Measurements from ENCODE around the gene STAC3.

The STAC3 gene

GRCh38 chr12:57222286-57223190 lies 28.4 kb downstream of the STAC3 start:
- no peak for DNase-seq

- no peak for DNase-seq
Measured at GRCh38 chr12:57221169-57221917, 29.6 kb downstream of the STAC3 start.

DNA sequence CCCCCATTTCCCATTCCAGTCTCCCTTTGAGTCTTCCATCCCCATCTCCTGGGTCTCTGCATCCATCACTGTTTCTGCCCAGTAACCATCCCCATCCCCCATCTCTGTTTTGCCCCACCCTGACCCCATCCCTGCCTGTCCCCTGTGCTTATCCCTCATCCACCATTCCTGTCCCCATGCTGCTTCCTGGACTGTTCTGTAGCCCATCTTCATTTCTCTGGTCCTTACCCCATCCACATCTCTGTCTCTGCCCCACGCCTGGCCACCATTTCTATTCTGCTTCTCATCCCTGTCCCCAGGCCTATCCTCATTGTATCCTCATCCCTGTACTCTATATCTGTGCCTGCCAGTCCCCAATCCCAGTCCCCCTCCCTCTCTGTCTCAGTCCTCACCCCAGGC lies 30.2 kb downstream of the STAC3 start:
- DNase-seq = no peak

GRCh38 chr12:57219993-57220754 lies 30.8 kb downstream of the STAC3 start:
- no peak for DNase-seq

- no peak for DNase-seq
Measured at GRCh38 chr12:57219205-57219992, 31.6 kb downstream of the STAC3 start.

GRCh38 chr12:57218030-57218853 lies 32.7 kb downstream of the STAC3 start:
- DNase-seq = no peak

- peak; percentile 54 for DNase-seq
Measured at GRCh38 chr12:57216921-57217879, 33.8 kb downstream of the STAC3 start.

- peak; percentile 67 for DNase-seq
Measured at GRCh38 chr12:57216014-57216911, 34.7 kb downstream of the STAC3 start, which contains the start of gene NXPH4. NXPH4 (plus strand) TSS chr12:57216794; CDS start chr12:57216970, 176 bp downstream.

- DNase-seq = peak; percentile 53
Measured at GRCh38 chr12:57215668-57216013, 35.3 kb downstream of the STAC3 start.

DNA sequence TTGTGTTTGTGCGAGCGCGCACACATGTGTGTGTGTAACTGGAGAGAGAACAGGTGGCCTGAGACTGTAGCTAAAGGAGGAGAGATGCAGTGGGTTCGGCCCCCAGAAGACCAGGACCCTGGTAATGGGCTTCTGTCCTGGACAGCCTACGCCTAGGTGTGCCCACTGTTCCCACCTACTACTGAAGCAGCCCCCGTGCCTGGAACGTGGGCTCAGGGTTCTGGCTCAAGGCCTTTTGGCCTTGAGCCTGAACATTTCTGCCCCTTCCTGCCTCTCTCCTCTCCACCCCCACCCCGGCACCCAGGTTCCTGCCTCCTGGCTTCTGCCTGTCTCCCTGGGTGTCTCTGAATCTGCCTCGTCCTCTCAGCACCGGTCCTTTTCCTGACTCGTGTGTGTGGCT lies 35.9 kb downstream of the STAC3 start:
- no peak for DNase-seq

DNA sequence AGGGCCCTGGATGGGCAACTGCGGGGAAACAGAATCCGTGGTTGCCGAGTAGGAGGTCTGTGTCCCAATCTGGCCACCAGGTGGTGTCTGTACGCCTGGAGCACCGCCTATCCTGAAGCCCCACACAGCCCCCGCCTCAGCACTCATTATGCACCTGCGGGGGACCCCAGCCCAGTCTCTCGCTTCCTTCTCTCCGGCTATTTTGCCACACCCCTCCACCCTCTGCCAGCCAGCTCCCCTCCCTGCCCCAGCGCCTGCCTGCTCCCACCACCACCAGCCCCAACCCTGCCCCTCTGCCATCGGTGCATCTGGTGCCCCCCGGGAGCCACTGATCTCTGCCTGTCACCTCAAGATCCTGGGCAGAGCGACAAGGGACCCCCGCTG lies 36.6 kb downstream of the STAC3 start:
- DNase-seq = peak; percentile 76

DNA sequence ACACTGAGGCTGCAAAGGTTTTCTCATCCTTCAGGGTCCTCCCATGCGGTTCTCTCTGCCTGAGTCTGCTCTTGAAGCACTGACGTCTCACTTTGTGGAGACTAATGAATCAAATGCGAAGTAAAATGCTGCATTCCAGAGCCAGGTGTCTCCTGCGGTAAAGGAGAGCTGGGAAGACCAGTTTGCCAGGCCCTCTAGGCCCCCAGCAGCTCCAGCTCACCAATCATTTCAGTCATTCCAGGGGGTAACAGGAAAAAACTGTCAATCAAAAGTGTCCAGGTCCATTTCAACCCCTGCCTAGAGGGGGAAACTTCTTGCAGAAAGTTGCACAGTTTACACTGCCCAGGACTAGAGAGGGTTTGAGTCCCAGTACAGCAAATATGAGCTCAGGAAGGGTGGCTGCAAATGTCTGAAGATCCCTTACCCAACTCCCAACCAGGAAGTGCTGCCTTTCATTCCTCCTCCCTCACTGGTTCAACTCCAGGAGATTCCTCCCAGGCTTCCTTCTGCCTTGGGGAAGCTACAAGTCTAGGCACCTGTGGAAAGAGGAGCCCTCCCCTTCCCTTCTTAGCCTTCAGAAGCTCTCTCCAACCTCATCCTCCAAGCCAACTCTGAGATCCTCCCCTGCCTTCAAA lies 37.1 kb downstream of the STAC3 start:
- no peak for DNase-seq

DNA sequence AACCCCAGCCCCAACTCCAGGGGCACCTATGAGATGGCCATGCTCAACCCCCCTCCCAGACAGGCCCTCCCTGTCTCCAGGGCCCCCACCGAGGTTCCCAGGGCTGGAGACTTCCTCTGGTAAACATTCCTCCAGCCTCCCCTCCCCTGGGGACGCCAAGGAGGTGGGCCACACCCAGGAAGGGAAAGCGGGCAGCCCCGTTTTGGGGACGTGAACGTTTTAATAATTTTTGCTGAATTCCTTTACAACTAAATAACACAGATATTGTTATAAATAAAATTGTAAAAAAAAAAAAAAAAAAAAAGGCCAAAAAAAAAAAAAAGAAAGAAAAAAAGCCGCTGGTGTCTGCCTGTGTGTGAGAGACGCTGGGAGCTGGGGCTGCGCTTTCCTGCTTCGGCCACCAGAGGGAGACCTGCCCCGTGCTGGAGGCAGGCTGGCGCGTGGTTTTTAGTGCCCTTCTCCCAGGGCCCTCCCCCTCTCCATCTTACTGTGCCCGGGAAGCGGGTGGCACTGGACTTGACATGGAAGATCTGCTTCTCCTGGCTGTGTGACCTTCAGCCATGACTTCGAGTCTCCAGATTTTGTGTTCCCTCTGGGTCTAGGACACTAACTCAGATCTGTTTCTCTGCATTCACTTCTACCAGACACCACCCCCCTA lies 37.8 kb downstream of the STAC3 start:
- peak; percentile 87 for DNase-seq

DNA sequence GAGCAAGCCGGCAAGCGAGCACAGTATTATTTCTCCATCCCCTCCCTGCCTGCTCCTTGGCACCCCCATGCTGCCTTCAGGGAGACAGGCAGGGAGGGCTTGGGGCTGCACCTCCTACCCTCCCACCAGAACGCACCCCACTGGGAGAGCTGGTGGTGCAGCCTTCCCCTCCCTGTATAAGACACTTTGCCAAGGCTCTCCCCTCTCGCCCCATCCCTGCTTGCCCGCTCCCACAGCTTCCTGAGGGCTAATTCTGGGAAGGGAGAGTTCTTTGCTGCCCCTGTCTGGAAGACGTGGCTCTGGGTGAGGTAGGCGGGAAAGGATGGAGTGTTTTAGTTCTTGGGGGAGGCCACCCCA lies 38.3 kb downstream of the STAC3 start:
- no peak for DNase-seq

DNA sequence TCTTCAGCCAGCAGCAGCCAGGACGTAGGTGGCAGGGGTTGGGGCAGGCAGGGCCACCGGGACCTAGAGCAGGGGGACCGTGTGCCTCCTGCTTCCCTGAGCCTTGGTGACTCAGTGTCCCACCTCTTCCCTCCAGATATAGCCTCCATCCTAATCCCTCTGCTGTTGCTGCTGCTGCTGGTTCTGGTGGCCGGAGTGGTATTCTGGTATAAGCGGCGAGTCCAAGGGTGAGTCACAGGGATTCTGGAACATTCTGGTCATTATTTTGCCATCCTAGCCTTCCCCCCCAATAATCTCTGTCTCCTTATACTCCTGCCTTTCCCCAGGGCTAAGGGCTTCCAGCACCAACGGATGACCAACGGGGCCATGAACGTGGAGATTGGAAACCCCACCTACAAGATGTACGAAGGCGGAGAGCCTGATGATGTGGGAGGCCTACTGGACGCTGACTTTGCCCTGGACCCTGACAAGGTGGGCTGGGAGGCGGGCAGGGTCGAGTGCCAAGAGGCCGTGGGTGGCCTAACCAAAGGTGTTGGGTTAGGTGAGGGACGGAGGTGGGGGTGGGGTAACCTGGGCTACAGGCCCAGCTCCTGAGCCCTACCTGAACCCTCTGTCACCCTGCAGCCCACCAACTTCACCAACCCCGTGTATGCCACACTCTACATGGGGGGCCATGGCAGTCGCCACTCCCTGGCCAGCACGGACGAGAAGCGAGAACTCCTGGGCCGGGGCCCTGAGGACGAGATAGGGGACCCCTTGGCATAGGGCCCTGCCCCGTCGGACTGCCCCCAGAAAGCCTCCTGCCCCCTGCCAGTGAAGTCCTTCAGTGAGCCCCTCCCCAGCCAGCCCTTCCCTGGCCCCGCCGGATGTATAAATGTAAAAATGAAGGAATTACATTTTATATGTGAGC lies 38.9 kb downstream of the STAC3 start:
- no peak for DNase-seq

DNA sequence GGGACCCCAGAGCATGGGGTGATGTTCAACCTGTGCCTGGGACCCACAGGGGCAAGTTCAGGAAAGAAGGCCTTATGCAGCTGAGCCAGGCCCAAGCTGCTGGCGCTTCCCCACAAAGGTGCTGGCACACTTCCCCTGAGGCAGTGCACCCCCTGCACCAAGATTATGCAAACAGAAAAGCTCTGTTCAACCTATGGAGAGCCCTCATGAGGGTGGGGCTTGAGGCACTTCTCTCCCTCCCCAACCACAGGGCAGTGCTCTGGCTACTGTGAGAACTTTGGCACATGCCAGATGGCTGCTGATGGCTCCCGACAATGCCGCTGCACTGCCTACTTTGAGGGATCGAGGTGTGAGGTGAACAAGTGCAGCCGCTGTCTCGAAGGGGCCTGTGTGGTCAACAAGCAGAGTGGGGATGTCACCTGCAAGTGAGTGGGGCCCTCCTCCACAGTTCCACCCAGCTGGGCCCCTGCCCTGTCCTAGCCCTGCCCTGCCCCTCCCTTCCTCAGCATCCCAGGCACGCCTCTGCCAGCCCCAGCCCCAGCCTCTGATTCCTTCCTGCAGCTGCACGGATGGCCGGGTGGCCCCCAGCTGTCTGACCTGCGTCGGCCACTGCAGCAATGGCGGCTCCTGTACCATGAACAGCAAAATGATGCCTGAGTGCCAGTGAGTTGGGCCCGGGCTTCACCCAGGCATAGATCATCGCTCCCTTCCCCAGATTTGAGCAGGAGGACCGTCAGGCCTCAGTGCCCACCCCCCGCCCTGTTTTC lies 39.9 kb downstream of the STAC3 start:
- no peak for DNase-seq

All from CD4-positive, alpha-beta T cell treated with Interleukin-12 subunit alpha and Interleukin-12 subunit beta, for 1 hour (primary cell).